ENCODE results near the gene HYDIN.

DNA sequence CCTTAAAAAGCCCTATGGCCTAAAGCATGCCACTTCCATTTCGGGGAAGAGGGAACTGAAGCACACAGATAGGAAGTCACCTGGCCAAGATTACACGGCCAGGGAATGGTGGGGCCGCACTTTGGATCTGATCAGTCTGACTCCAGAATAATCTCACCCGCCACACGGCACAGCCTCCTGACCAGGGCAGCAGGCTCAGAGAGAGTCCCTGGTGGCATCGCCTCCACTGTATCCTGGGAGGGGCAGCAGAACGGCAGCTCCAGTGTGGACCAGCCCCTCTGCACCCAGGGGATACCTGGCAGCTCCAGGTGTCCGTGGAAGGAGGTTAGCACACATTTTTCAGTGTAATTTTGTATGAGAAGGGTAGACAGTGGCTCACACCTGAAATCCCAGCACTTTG, 465.0 kb downstream of the HYDIN start:
- TF ChIP-seq, protein P1, sequence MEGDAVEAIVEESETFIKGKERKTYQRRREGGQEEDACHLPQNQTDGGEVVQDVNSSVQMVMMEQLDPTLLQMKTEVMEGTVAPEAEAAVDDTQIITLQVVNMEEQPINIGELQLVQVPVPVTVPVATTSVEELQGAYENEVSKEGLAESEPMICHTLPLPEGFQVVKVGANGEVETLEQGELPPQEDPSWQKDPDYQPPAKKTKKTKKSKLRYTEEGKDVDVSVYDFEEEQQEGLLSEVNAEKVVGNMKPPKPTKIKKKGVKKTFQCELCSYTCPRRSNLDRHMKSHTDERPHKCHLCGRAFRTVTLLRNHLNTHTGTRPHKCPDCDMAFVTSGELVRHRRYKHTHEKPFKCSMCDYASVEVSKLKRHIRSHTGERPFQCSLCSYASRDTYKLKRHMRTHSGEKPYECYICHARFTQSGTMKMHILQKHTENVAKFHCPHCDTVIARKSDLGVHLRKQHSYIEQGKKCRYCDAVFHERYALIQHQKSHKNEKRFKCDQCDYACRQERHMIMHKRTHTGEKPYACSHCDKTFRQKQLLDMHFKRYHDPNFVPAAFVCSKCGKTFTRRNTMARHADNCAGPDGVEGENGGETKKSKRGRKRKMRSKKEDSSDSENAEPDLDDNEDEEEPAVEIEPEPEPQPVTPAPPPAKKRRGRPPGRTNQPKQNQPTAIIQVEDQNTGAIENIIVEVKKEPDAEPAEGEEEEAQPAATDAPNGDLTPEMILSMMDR (IDR thresholded peaks at IDR 0.05) = no peak
- TF ChIP-seq EP300 (IDR thresholded peaks at IDR 0.05) = no peak
